ENCODE results near the gene ST7.

The ST7 gene, protein sequence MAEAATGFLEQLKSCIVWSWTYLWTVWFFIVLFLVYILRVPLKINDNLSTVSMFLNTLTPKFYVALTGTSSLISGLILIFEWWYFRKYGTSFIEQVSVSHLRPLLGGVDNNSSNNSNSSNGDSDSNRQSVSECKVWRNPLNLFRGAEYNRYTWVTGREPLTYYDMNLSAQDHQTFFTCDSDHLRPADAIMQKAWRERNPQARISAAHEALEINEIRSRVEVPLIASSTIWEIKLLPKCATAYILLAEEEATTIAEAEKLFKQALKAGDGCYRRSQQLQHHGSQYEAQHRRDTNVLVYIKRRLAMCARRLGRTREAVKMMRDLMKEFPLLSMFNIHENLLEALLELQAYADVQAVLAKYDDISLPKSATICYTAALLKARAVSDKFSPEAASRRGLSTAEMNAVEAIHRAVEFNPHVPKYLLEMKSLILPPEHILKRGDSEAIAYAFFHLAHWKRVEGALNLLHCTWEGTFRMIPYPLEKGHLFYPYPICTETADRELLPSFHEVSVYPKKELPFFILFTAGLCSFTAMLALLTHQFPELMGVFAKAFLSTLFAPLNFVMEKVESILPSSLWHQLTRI

DNA sequence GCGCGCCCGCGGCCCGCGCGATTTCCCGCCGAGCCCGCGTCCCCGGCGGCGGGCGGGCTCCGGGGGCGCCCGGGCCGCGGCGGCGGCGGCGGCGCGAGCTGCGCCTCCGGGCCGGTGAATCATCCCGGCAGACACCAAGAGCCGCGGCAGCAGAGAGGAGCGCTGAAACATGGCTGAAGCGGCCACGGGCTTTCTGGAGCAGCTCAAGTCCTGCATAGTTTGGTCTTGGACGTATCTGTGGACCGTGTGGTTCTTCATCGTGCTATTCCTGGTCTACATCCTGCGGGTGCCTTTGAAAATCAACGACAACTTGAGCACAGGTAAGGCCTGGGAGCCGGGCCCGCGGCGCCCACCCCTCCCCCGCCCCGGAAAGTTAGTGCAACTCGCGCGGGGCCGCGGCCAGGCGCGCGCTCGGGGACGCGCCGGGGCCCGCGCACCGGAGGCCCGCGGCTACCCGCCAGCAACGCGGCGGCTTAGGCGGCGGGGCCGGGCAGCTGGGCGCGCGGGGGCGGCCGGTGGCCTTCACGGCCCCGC is at the start of gene ST7:
Gene ST7, plus strand, starts transcription at position 130 of the 534 bp plus-strand sequence. Its CDS starts 40 bp downstream, at position 170.
- peak within 1 kb of the TSS; percentile 94 for H3K27ac Mint-ChIP-seq
- peaks cover 25% of the 10 kb centered on the region for H3K4me1 Mint-ChIP-seq (ENCODE audit: low read depth)
- peak within 1 kb of the TSS; percentile 95 for H3K4me3 Mint-ChIP-seq
- H3K36me3 Mint-ChIP-seq, result no peaks in the 10 kb centered on the region
- H3K9me3 Mint-ChIP-seq (ENCODE audit: low read depth), result no peaks in the 10 kb centered on the region
- H3K27me3 Mint-ChIP-seq, result no peaks in the 10 kb centered on the region

DNA sequence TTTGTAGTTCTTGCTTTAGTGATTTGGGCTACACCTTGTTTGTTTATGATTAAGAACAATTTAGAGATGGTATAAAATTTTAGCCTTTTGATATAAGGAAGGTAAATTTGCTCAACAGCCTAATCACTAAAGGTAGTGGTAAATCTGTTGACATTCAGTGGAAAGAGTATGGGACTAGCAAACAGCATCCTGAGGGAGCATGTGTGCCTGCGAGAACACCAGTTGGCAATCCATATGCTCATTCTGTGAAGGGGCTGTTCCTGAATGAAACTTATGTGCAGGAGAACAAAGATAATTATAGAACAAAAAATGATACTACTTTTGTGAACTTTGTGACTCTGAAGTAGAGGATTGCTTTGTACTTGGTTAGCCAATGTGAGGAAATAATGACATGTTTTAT is 46.9 kb upstream of the ST7 start:
- Mint-ChIP-seq H3K9me3 (ENCODE audit: low read depth) (no peaks in the 10 kb centered on the region), H3K4me1 (ENCODE audit: low read depth) (no peaks in the 10 kb centered on the region), H3K27me3 (no peaks in the 10 kb centered on the region), H3K36me3 (peaks cover 13% of the 10 kb centered on the region), H3K4me3 (no peak overlapping the region), H3K27ac (no peak overlapping the region)

DNA sequence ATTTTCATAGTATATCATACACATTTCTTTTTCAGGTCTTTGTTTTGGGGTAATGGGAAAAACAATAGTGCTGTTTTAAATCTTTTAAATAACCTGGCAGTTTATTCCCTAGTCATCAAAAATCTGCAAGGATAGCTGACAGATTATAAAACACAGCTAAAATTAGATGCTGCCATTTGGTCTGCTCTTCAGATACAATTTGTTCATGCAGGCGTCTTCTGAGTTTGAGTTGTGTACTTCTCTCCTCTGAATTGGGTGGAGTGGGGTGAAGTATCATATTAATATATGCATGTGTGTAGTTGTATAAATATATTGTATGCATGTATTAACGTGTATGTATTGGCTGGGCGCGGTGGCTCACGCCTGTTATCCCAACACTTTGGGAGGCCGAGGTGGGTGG is 42.9 kb upstream of the ST7 start:
- Mint-ChIP-seq H3K9me3 (ENCODE audit: low read depth) (no peaks in the 10 kb centered on the region), H3K36me3 (peaks cover 15% of the 10 kb centered on the region), H3K4me1 (ENCODE audit: low read depth) (no peaks in the 10 kb centered on the region), H3K27me3 (no peaks in the 10 kb centered on the region), H3K27ac (no peak overlapping the region), H3K4me3 (no peak overlapping the region)

DNA sequence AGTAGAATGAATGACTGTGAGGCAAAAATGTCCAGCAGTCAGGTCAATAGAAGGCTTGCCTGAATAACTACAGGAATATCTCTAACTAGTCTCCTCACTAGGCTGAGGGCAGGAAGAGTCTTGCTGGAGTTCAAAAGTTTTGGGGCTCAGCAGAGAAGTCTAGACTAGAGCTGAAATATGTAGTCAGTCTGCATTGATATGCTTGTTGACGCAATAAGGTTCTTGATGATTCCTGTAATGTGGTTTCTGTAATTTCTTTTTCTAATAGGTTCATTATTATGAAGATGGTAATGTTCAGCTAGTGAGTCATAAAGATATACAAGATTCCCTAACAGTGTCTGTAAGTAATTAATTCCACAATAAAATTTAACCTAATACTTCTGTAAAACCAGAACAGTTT is 41.5 kb upstream of the ST7 start:
- Mint-ChIP-seq H3K27ac (no peak overlapping the region), H3K27me3 (no peaks in the 10 kb centered on the region), H3K36me3 (peaks cover 11% of the 10 kb centered on the region), H3K4me1 (ENCODE audit: low read depth) (no peaks in the 10 kb centered on the region), H3K4me3 (no peak overlapping the region), H3K9me3 (ENCODE audit: low read depth) (no peaks in the 10 kb centered on the region)

DNA sequence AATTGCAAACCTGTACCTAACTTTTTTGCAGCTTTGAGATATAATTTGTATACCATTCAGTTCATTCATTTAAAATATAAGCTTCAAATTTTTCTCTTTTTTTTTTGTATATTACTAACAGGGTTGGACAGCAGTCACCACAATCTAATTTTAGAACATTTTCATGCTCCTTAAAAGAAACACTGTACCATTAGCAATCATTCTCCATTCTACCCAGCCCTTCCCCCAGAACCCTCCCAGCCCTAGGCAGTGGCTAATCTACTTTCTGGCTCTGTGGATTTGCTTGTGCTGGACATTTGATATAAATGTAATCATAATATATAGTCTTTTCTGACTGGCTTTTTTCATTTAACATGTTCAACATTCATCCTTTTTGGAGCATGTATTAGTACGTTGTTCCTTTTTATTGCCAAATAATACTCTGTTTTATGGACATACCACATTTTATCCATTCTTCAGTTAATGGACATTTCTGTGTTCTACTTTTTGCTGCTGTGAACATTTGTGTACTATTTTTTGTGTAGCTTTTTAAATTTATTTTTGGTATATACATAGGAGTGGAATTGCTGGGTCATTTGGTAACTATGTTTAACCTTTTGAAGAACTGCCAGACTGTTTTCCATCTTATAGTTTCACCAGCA is 40.9 kb upstream of the ST7 start:
- H3K27me3 Mint-ChIP-seq, result no peaks in the 10 kb centered on the region
- no peak overlapping the region for H3K4me3 Mint-ChIP-seq
- H3K4me1 Mint-ChIP-seq (ENCODE audit: low read depth), result no peaks in the 10 kb centered on the region
- no peak overlapping the region for H3K27ac Mint-ChIP-seq
- H3K9me3 Mint-ChIP-seq (ENCODE audit: low read depth), result no peaks in the 10 kb centered on the region
- peaks cover 11% of the 10 kb centered on the region for H3K36me3 Mint-ChIP-seq

DNA sequence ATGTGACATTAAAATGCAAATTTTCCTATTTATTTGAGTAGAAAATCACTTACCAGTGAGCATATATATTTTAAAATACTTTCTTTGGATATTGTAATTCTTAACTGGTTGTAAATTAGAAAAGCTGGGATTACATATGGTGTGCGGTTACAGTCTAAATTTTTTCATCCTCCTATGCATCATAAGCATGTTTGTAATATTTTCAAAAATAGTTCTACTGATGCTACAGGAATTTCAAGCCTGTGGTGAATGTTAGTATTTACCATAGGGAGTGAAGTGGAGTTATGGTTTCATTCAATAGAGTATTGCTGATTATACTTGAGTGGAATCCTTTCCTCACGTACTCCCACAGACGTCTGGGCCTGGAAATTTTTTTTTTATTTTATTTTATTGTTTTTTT is 34.6 kb upstream of the ST7 start:
- Mint-ChIP-seq H3K27me3 (no peaks in the 10 kb centered on the region), H3K27ac (no peak overlapping the region), H3K9me3 (ENCODE audit: low read depth) (no peaks in the 10 kb centered on the region), H3K36me3 (peaks cover 16% of the 10 kb centered on the region), H3K4me1 (ENCODE audit: low read depth) (no peaks in the 10 kb centered on the region), H3K4me3 (no peak overlapping the region)

DNA sequence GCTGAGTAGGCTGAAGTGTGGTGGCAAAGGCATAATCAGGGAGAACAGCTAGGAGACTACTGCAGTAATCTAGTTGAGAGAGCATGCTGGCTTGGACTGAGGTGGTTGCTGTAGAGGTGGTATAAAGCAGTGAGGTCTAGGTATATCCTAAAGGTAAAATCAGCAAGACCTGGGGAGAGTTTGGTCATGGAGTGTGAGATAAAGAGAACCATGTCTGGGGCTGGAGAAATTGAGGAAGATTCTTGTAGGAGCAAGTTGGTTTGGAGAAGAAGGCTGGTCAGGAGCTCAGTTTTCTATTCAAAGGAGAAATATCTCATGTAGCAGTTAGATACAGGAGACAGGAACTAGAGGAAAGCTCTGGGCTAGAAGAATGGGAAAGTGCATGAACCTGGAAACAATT is 32.9 kb upstream of the ST7 start:
- no peak overlapping the region for H3K27ac Mint-ChIP-seq
- no peak overlapping the region for H3K4me3 Mint-ChIP-seq
- H3K9me3 Mint-ChIP-seq (ENCODE audit: low read depth), result no peaks in the 10 kb centered on the region
- H3K4me1 Mint-ChIP-seq (ENCODE audit: low read depth), result no peaks in the 10 kb centered on the region
- H3K36me3 Mint-ChIP-seq, result peaks cover 16% of the 10 kb centered on the region
- no peaks in the 10 kb centered on the region for H3K27me3 Mint-ChIP-seq

DNA sequence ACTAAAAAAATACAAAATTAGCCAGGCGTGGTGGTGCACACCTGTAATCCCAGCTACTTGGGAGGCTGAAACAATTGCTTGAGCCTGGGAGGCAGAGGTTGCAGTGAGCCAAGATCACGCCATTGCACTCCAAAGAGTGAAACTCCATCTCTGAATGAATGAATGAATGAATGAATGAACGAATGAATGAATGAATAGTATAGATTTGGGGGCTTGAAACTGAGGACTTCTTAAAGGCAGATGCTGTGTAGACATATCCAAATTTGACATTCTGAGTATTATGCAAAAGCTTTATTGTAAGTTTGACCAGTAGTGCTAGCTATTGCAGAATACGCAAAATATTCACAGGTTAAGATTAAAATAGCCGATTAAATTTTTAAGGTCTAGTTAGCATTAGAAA is 30.8 kb upstream of the ST7 start:
- Mint-ChIP-seq H3K4me1 (ENCODE audit: low read depth) (no peaks in the 10 kb centered on the region), H3K27me3 (no peaks in the 10 kb centered on the region), H3K4me3 (no peak overlapping the region), H3K9me3 (ENCODE audit: low read depth) (no peaks in the 10 kb centered on the region), H3K36me3 (peaks cover 15% of the 10 kb centered on the region), H3K27ac (no peak overlapping the region)

DNA sequence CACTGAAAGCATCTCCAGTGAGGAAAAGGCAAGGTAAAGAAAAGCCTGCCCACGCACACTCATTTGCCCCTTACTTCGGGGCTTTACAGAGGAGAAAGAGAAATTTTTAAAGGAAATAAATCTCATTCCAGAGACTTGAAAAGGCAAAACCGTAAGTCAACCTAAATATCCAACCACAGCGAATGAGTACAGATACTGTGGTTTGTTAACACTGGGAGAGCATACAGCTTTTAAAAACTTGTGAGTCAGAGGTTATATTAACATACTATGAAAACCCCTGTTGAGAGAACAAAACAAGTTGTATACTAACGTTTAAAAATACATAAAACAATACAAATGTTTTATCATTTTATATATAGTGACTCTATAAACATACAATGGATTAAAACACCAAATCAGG is 28.6 kb upstream of the ST7 start:
- Mint-ChIP-seq H3K4me1 (ENCODE audit: low read depth) (no peaks in the 10 kb centered on the region), H3K36me3 (peaks cover 7% of the 10 kb centered on the region), H3K27me3 (no peaks in the 10 kb centered on the region), H3K27ac (no peak overlapping the region), H3K4me3 (no peak overlapping the region), H3K9me3 (ENCODE audit: low read depth) (no peaks in the 10 kb centered on the region)

DNA sequence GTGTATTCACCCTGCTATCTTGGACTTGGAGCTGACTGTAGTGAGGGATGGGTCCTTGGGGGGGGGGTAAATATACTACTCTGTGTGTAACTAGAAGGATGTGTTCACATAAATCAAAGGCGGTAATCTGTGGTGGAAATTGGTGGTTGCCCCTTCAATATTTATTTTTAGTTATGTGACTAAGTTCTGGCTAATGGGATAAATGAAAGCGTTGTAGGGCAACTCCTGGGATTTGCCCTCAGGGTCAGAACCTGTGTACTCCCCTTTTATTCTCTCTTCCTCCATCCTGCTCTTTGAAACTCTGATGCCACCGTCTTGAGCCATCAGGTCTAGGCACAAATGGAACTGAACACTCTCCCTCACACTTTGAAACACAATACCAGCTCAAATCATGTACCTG is 24.3 kb upstream of the ST7 start:
- Mint-ChIP-seq H3K4me1 (ENCODE audit: low read depth) (peaks cover 2% of the 10 kb centered on the region), H3K4me3 (no peak overlapping the region), H3K27me3 (peaks cover 5% of the 10 kb centered on the region), H3K9me3 (ENCODE audit: low read depth) (no peaks in the 10 kb centered on the region), H3K36me3 (no peaks in the 10 kb centered on the region), H3K27ac (no peak overlapping the region)

DNA sequence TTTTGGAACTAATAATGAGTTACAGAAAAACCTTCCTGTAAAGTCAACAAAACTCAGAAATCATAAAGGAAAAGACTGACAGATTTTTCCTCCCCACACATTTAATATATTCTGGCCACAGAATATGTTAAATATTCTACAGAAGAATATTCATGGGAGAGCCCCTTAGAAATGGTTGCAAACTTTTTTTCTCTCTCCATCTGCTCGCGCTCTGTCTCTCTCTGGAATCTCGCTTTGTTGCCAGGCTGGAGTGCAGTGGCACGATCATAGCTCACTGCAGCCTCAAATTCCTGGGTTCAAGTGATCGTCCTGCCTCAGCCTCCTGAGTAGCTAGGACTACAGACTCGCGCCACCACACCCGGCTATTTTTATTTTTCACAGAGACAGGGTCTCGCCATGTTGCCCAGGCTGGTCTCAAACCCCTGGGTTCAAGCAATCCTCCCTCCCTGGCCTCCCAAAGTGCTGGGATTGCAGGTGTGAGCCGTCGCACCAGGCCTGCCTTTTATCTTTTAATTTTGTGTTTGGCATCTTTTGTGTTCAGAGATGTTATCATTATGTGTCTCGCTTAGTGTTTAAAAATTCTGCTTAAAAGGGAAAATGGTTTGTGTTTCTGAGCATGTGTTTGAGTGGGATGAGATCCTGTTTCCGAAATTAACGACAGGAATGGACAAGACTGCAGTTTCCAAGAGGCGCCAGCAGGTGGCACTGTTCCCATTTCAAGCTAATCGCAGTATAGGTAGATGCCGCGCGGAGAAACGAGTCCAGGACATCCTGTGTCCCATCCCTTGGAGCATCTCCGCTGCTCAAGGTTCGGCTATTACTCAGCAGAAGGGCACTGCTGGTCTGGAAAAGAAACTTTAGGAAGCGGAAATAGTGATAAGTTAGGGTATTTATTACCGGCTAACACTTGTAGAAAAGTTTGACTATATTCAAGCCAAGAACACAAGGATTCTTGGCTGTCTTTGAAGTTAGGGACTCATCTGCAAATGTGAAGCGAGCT is 23.1 kb upstream of the ST7 start:
- Mint-ChIP-seq H3K27ac (no peak overlapping the region), H3K27me3 (peaks cover 5% of the 10 kb centered on the region), H3K4me1 (ENCODE audit: low read depth) (peaks cover 2% of the 10 kb centered on the region), H3K9me3 (ENCODE audit: low read depth) (no peaks in the 10 kb centered on the region), H3K4me3 (no peak overlapping the region), H3K36me3 (no peaks in the 10 kb centered on the region)

DNA sequence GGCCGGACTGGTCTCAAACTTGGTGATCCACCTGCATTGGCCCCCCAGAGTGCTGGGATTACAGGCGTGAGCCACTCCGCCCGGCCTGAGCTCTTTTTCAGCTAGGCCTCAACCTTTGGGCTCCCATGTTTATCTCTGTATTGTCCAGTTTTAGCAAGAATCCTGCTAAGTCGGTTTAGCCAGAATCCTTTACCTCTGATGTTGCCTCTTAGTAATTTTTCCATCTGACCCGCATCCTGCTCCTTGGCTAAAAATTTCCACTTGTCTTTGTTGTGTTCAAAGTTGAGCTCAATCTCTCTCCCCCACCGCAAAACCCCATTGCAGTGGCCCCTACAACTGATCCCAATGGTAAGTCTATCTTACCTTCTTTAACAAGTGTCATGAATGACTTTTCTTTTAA is 20.7 kb upstream of the ST7 start:
- no peaks in the 10 kb centered on the region for H3K36me3 Mint-ChIP-seq
- H3K27ac Mint-ChIP-seq, result no peak overlapping the region
- H3K27me3 Mint-ChIP-seq, result peaks cover 9% of the 10 kb centered on the region
- no peaks in the 10 kb centered on the region for H3K9me3 Mint-ChIP-seq (ENCODE audit: low read depth)
- H3K4me3 Mint-ChIP-seq, result no peak overlapping the region
- H3K4me1 Mint-ChIP-seq (ENCODE audit: low read depth), result peaks cover 2% of the 10 kb centered on the region

DNA sequence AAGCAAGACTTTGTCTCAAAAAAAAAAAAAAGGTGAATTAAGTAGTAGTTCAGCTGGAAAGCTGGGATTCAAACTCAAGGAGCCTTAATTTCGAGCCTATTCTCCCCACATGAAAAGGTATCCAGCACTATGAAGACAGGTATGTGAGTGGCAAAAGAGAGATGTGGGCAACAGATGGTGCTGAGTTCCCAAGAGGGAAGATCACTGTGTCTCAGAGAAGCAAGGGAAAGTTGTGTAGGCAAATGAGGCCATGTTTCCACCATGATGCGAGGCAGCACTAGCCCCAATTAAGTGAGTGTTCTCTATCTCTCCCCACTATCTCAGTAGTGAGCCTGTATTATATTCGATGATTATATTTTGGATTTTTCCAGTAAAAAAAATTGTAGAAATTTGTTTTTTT is 19.8 kb upstream of the ST7 start:
- no peak overlapping the region for H3K27ac Mint-ChIP-seq
- no peaks in the 10 kb centered on the region for H3K9me3 Mint-ChIP-seq (ENCODE audit: low read depth)
- no peak overlapping the region for H3K4me3 Mint-ChIP-seq
- H3K27me3 Mint-ChIP-seq, result peaks cover 11% of the 10 kb centered on the region
- H3K36me3 Mint-ChIP-seq, result no peaks in the 10 kb centered on the region
- peaks cover 2% of the 10 kb centered on the region for H3K4me1 Mint-ChIP-seq (ENCODE audit: low read depth)

DNA sequence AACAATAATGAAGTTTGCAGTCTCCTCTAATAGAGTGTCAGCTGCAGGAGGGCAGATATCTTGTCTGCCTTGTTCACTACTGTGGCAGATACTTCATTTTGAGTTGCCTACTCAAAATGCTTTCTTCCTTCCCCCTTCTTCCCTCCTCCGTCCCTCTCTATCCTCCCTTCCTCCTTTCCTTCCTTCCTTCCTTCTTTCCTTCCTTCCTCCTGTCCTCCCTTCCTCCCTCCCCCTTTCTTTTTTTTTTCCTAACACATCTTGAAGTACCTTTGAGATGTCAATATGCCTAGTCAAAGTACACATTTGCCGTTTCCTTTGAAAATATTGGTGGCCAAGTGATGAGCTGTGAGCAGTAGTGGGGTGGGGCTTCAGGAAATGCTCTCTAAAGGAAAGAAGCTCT is 18.7 kb upstream of the ST7 start:
- H3K4me3 Mint-ChIP-seq, result no peak overlapping the region
- H3K27me3 Mint-ChIP-seq, result peaks cover 11% of the 10 kb centered on the region
- H3K9me3 Mint-ChIP-seq (ENCODE audit: low read depth), result no peaks in the 10 kb centered on the region
- no peak overlapping the region for H3K27ac Mint-ChIP-seq
- H3K36me3 Mint-ChIP-seq, result no peaks in the 10 kb centered on the region
- H3K4me1 Mint-ChIP-seq (ENCODE audit: low read depth), result peaks cover 2% of the 10 kb centered on the region

All from activated naive CD8-positive, alpha-beta T cell (primary cell).